Chondrocyte (in vitro differentiated cells): ENCODE data around the gene NXN. TPM values are rescaled to one million over a fixed set of nuclear protein-coding genes. Genes with fewer than 3 reads are reported as not detected.

Experiments
- DNase-seq: peaks from one replicate; pipeline ENCODE4 v3.0.0; 2021; ENCODE audit warnings: mixed read lengths, low spot score
- H3K27ac Mint-ChIP-seq: one replicate; pipeline ENCODE4 v1.8.0; 2021; ENCODE audit warnings: mild to moderate bottlenecking, moderate library complexity, mixed read lengths; ENCODE audit not compliant: unreplicated experiment
- H3K27me3 Mint-ChIP-seq: 2 replicates; pipeline ENCODE4 v1.8.0; 2021; ENCODE audit warnings: low read depth, mixed read lengths
- H3K36me3 Mint-ChIP-seq: 2 replicates; pipeline ENCODE4 v1.8.0; 2021; ENCODE audit warnings: low read depth, mixed read lengths
- H3K4me1 Mint-ChIP-seq: 2 replicates; pipeline ENCODE4 v1.8.0; 2021; ENCODE audit warnings: low read depth, mild to moderate bottlenecking, mixed read lengths
- H3K4me3 Mint-ChIP-seq: one replicate; pipeline ENCODE4 v1.8.0; 2021; ENCODE audit warnings: mild to moderate bottlenecking, moderate library complexity, mixed read lengths; ENCODE audit not compliant: unreplicated experiment
- H3K9me3 Mint-ChIP-seq: 2 replicates; pipeline ENCODE4 v1.8.0; 2021; ENCODE audit warnings: low read depth, mixed read lengths
- CTCF ChIP-seq: fragments of 200-600 bp; sonication (generic); IDR thresholded peaks from 2 replicates; pipeline ENCODE4 v1.5.0; 2021; ENCODE audit warnings: antibody characterized with exemption, mild to moderate bottlenecking, moderate library complexity
- total RNA-seq: library from RNA; stranded (reverse); gene quantifications from 3 replicates; pipeline ENCODE4 v1.2.1, GENCODE V29; 2021

The NXN gene
- total RNA-seq, 1 donor from 2014 or later, result 86.4 TPM

DNA sequence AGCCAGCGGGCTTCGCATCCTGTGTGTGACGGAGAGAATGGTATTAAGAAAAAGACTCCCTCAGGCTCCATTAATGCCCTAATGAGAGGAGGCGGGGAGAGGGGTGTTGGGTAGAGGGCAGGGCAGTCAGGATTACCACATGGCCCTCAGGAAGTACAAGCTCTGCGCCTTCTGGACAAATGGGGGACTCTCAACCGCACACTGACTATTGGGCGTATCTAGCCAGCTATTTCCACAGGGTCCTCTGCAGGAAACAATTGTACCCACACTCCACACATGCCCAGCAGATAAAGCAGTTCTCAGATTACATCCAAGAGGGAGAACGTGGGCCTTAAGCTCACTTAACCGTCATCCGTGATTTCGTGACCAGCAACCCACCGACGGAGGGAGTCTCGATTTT, 14.7 kb downstream of the NXN start:
- no peak for TF ChIP-seq CTCF
- Mint-ChIP-seq H3K27me3 (no peaks in the 10 kb centered on the region), H3K9me3 (no peaks in the 10 kb centered on the region), H3K27ac (no peak overlapping the region), H3K4me3 (no peak overlapping the region), H3K4me1 (peaks cover 67% of the 10 kb centered on the region), H3K36me3 (peaks cover 4% of the 10 kb centered on the region)
- DNase-seq, result no peak

DNA sequence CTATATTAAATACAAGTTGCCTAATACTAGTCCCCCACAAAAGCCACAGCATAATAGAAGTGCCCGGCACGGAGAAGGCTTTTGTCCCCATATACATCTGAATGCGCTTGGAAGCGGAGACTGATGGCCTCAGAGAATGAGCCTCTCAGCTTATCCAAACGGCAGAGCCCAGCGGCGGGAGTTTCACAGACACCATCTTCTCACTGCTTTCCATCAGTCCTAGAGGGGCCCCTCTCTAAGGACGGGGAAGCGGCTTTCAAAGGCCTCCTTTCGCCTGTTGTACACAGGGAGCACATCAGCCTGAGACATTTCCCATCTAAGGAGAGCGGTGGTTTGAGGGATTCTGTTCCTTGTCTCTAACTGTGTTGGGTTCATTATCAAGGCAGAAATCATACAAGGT, 16.9 kb downstream of the NXN start:
- H3K27me3 Mint-ChIP-seq, result no peaks in the 10 kb centered on the region
- no peak overlapping the region for H3K4me3 Mint-ChIP-seq
- H3K36me3 Mint-ChIP-seq, result peaks cover 5% of the 10 kb centered on the region
- no peak overlapping the region for H3K27ac Mint-ChIP-seq
- H3K9me3 Mint-ChIP-seq, result no peaks in the 10 kb centered on the region
- DNase-seq, result no peak
- TF ChIP-seq CTCF, result no peak
- peaks cover 62% of the 10 kb centered on the region for H3K4me1 Mint-ChIP-seq

- Mint-ChIP-seq H3K27ac (no peak overlapping the region), H3K4me3 (no peak overlapping the region), H3K36me3 (peaks cover 6% of the 10 kb centered on the region), H3K4me1 (peaks cover 64% of the 10 kb centered on the region), H3K27me3 (no peaks in the 10 kb centered on the region), H3K9me3 (no peaks in the 10 kb centered on the region)
- TF ChIP-seq CTCF, result no peak
- no peak for DNase-seq
These were observed 17.4 kb downstream of the NXN start for GRCh38 chr17:962166-962565.

GRCh38 chr17:958712-959451, 20.7 kb downstream of the NXN start:
- peak overlapping the region; percentile 74 for H3K27ac Mint-ChIP-seq
- TF ChIP-seq CTCF, result no peak
- DNase-seq, result no peak

DNA sequence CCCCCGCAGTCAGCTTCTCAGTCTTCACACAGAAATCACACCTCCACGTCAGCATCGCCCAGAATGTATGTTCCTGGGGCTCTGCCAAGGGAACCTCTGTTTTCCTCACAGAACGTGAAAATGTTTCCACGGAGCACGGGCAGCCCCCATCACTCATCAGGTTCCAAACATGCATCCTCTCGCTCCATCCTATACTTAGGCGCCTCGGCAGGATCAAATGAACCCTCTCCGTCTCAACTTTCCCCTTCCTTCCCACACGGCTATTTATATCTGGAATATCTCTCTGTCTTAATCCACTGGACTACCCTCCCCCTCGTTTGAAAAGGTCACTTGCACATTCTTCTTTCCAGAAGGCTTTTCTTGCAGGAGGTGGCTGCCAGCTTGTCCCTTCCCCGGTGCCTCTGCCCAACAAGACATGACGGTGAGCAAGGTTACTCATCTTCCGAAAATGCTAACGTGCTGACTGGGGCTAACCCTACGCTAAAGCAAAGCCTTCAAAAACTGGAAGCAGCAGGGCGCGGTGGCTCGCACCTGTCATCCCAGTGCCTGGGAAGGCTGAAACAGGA, 21.6 kb downstream of the NXN start:
- H3K27me3 Mint-ChIP-seq, result no peaks in the 10 kb centered on the region
- peak overlapping the region; percentile 11 for H3K4me3 Mint-ChIP-seq
- DNase-seq, result no peak
- TF ChIP-seq CTCF, result no peak
- H3K9me3 Mint-ChIP-seq, result no peaks in the 10 kb centered on the region
- H3K36me3 Mint-ChIP-seq, result peaks cover 9% of the 10 kb centered on the region
- H3K27ac Mint-ChIP-seq, result peak overlapping the region; percentile 74
- H3K4me1 Mint-ChIP-seq, result peaks cover 64% of the 10 kb centered on the region

More at GRCh38 chr17:958712-959451, 20.7 kb downstream of the NXN start:
- peaks cover 9% of the 10 kb centered on the region for H3K36me3 Mint-ChIP-seq
- peaks cover 70% of the 10 kb centered on the region for H3K4me1 Mint-ChIP-seq
- H3K4me3 Mint-ChIP-seq, result no peak overlapping the region
- no peaks in the 10 kb centered on the region for H3K27me3 Mint-ChIP-seq
- H3K9me3 Mint-ChIP-seq, result no peaks in the 10 kb centered on the region
